HG03575 (cell line): ENCODE results near the gene FAM240A.

Experiments used
- ATAC-seq: cut with Tn5 transposase; IDR thresholded peaks from one replicate; pipeline ENCODE4 v1.9.1; 2021; ENCODE audit not compliant: unreplicated experiment, insufficient number of reproducible peaks, low FRiP score; ENCODE audit errors: extremely low read depth

FAM240A gene

GRCh38 chr3:46670000-46670890, 57.9 kb downstream of the FAM240A start:
- ATAC-seq = no peak

GRCh38 chr3:46670891-46671427, 58.6 kb downstream of the FAM240A start:
- ATAC-seq = no peak

- no peak for ATAC-seq
These were observed 59.4 kb downstream of the FAM240A start for GRCh38 chr3:46671541-46672348.

DNA sequence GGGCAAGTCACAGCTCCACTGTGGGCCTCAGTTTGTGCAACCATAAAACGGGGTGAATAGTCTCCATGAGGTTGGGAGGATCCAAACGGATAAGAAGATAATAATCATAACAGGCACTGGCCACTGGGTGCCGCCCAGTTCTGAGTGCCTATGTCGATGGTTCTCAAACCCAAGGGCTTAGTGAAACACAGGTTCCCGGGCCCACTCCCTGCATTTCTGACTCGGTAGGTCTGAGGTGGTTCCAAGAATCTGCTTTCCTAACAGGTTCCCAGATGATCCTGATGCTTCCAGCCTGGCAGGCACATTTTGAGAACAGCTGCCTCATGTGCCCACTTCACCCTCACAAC, 60.0 kb downstream of the FAM240A start:
- ATAC-seq = no peak

GRCh38 chr3:46673151-46674030, 61.1 kb downstream of the FAM240A start:
- no peak for ATAC-seq

DNA sequence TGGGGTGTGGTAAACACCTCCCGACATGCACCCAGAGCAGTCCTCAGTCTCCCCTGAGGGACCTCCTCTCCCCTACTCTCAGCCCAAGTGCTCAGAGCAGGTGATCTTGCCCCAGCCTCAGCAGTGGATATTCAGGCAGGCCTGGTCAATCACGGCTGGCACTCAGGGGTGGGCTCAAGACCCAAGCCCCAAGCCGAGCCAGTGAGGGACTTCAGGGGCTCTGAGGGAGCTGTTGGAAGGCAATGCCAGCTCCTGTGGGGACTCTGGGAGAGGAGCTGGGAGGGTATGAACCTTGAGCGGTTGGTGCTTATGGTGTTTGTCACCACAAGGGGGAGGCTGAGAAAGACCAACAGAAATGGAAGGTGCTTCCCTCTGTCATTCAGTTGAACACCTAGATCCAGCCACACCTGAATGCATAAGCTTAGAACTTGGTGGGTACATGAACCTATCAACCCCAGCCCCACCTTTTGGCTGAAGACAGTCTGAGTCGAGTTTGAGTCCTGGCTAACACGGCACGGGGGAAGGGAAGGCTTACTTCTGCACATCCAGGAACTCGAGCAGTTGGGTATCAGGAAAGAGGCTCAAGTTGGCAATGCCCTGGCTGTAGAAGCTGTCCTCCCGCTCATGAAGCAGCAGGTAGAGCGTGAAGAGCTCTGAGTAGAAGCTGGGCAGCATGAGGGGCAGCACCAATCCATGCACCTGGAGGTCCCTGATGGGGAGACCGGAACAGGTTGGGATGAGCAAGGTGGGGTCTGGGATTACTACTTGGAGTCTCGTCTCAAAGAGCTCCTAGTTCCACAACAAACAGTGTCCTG, 61.9 kb downstream of the FAM240A start:
- no peak for ATAC-seq

DNA sequence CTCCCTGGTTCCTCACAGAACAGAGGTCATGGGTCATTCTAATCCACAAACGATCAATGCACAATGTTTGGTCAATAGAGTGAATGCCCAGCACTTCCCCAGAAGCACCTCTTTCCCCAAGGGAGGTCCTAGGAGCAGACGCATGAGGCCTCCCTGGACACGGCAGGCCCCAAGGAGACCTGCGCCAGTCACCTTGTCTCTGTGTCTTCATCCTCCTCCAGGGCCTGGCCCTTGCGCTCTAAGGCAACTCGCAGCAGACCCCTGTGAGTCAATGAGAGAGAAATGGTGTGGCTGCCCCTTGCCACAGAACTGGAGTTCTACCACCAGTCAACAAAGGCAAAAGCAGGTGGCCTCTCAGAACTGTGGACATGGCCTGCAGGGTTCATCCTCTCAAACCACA, 63.1 kb downstream of the FAM240A start:
- ATAC-seq = no peak
